BLaER1 (cell line): ENCODE data around the gene GSN.
A peak's percentile ranks its signal among the peaks of the same experiment; 100 is the strongest.

Experiments
- H3K27ac ChIP-seq: shearing (Covaris generic); formaldehyde crosslinking; 2 replicates; pipeline ENCODE4 v1.8.1; 2022
- H3K27me3 ChIP-seq: shearing (Covaris generic); formaldehyde crosslinking; 2 replicates; pipeline ENCODE4 v1.8.1; 2022
- H3K36me3 ChIP-seq: shearing (Covaris generic); formaldehyde crosslinking; 2 replicates; pipeline ENCODE4 v1.8.1; 2022
- H3K4me1 ChIP-seq: shearing (Covaris generic); formaldehyde crosslinking; 2 replicates; pipeline ENCODE4 v1.8.1; 2022
- H3K4me2 ChIP-seq: shearing (Covaris generic); formaldehyde crosslinking; 2 replicates; pipeline ENCODE4 v1.8.1; 2022
- H3K4me3 ChIP-seq: shearing (Covaris generic); formaldehyde crosslinking; 2 replicates; pipeline ENCODE4 v1.8.1; 2022
- H3K9ac ChIP-seq: shearing (Covaris generic); formaldehyde crosslinking; 2 replicates; pipeline ENCODE4 v1.8.1; 2022
- H3K9me3 ChIP-seq: shearing (Covaris generic); formaldehyde crosslinking; 2 replicates; pipeline ENCODE4 v1.8.1; 2022
- H4K20me1 ChIP-seq: shearing (Covaris generic); formaldehyde crosslinking; 2 replicates; pipeline ENCODE4 v1.8.1; 2022
- Cebpa-rat ChIP-seq: shearing (Covaris generic); IDR thresholded peaks from 2 replicates; pipeline ENCODE4 v1.8.1; 2022

Gene GSN

DNA sequence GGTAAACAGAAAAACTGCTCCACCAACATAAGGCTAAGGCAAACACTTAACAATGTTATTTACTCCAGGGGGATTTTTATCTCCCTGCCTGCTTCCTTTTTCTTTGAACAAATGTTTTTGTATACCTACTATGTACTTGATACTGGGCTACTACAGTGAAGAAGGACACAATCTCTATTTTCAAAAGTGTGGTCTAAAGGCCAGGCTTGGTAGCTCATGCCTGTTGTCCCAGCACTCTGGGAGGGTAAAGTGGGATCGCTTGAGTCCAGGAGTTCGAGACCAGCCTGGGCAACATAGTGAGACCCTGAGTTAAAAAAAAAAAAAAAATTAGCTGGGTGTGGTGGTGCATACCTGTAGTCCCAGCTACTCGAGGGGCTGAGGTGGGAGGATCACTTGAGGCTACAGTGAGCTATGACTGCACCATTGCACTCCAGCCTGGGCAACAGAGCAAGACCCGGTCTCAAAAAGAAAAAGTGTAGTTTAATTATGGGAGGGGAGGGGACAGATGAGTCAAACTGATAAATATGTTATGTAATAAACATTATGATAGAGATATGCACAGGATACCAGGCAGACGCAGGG, 98.7 kb downstream of the GSN start:
- Histone ChIP-seq H3K27me3 (peaks cover 36% of the 10 kb centered on the region), H3K36me3 (no peaks in the 10 kb centered on the region), H3K4me3 (no peak overlapping the region), H3K4me2 (no peak overlapping the region), H4K20me1 (no peaks in the 10 kb centered on the region), H3K27ac (no peak overlapping the region), H3K4me1 (peaks cover 12% of the 10 kb centered on the region), H3K9ac (no peak overlapping the region), H3K9me3 (peaks cover 16% of the 10 kb centered on the region)
- no peak for TF ChIP-seq Cebpa-rat

DNA sequence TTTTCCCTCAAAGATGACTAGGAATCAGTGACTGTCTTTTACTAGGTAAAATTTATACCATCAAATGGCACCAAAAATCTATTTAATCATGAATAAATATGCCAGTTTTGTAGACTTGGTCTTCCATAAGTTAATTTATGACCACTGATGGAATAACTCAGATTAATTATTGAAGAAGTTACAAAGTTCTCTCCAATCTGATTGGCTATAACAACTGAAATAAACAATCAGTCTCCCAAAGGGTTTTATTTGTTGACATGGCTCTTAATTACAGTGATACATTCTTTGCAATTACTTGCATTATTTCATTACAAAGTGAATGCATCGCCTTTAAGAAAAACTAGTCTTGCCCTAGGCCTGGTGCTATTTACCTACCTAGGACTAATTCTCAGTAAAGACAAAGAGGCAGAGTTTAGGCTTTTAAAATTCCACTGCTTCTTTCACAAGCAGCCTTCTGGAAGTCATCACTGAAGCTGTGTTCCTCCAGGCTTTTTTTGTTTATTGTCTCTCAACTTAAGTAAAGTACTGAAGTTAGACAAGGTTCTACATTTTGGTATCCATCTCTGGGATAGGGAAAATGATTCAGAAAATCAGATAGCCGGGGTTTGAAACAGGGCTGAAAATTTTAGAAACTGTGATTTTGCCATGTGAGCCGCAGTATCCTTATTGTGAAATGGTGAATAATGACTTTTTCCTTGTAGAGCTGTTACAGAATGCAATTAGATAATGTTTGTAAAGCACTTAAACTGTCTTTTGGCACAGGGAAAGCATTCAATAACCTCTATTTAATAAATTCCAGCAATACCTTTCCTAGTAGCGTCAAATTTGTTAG, 99.6 kb downstream of the GSN start:
- Histone ChIP-seq H3K27me3 (peaks cover 36% of the 10 kb centered on the region), H4K20me1 (no peaks in the 10 kb centered on the region), H3K9me3 (peaks cover 16% of the 10 kb centered on the region), H3K27ac (no peak overlapping the region), H3K36me3 (no peaks in the 10 kb centered on the region), H3K4me3 (no peak overlapping the region), H3K9ac (no peak overlapping the region), H3K4me1 (peaks cover 18% of the 10 kb centered on the region), H3K4me2 (no peak overlapping the region)
- no peak for TF ChIP-seq Cebpa-rat

- H3K27me3 ChIP-seq: peaks cover 36% of the 10 kb centered on the region
- no peak overlapping the region for H3K9ac ChIP-seq
- H4K20me1 ChIP-seq: no peaks in the 10 kb centered on the region
- no peak overlapping the region for H3K4me3 ChIP-seq
- no peak for TF ChIP-seq Cebpa-rat
- H3K9me3 ChIP-seq: peaks cover 16% of the 10 kb centered on the region
- H3K36me3 ChIP-seq: no peaks in the 10 kb centered on the region
- no peak overlapping the region for H3K4me2 ChIP-seq
- peaks cover 24% of the 10 kb centered on the region for H3K4me1 ChIP-seq
- H3K27ac ChIP-seq: no peak overlapping the region
Observed at GRCh38 chr9:121368138-121368522, 100.2 kb downstream of the GSN start.

DNA sequence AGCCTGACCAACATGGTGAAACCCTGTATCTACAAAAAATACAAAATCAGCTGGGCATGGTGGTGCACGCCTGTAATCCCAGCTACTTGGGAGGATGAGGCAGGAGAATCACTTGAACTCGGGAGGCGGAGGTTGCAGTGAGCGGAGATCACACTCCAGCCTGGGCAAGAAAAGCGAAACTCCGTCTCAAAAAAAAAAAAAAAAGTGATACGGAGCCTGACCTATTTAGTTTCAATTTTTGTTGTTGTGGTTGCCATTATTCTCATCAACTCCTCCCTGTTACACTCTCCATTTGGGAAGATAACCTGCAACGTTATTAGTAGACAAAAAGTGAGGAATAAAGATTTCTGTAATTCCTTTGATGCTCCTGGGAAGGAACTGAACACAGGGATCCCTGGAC, 100.8 kb downstream of the GSN start:
- H3K9ac ChIP-seq: no peak overlapping the region
- H3K9me3 ChIP-seq: peaks cover 16% of the 10 kb centered on the region
- H3K36me3 ChIP-seq: no peaks in the 10 kb centered on the region
- TF ChIP-seq Cebpa-rat: no peak
- peak overlapping the region; percentile 88 for H3K4me2 ChIP-seq
- peaks cover 26% of the 10 kb centered on the region for H3K4me1 ChIP-seq
- H3K27ac ChIP-seq: no peak overlapping the region
- peaks cover 36% of the 10 kb centered on the region for H3K27me3 ChIP-seq
- H3K4me3 ChIP-seq: no peak overlapping the region
- H4K20me1 ChIP-seq: no peaks in the 10 kb centered on the region

GRCh38 chr9:121369595-121370265, 101.8 kb downstream of the GSN start, which contains the start of gene STOM:
TSS of gene STOM (minus strand) at chr9:121370250. CDS start at chr9:121370187, 63 bp downstream.
- Histone ChIP-seq H3K4me1 (peaks cover 26% of the 10 kb centered on the region), H3K4me3 (peak within 1 kb of the TSS; percentile 68), H3K4me2 (peak within 1 kb of the TSS; percentile 88), H3K9ac (peak within 1 kb of the TSS; percentile 34; the same call in 1 of the 2 replicates), H3K9me3 (peaks cover 16% of the 10 kb centered on the region), H3K36me3 (no peaks in the 10 kb centered on the region), H3K27ac (no peak within 1 kb of the TSS), H3K27me3 (peaks cover 36% of the 10 kb centered on the region), H4K20me1 (no peaks in the 10 kb centered on the region)
- TF ChIP-seq Cebpa-rat: no peak

GRCh38 chr9:121371495-121372061, 103.6 kb downstream of the GSN start:
- Histone ChIP-seq H3K4me3 (no peak overlapping the region), H3K36me3 (no peaks in the 10 kb centered on the region), H3K9ac (no peak overlapping the region), H3K27me3 (peaks cover 36% of the 10 kb centered on the region), H3K4me1 (peaks cover 26% of the 10 kb centered on the region), H3K27ac (no peak overlapping the region), H3K9me3 (peaks cover 16% of the 10 kb centered on the region), H3K4me2 (no peak overlapping the region), H4K20me1 (no peaks in the 10 kb centered on the region)
- TF ChIP-seq Cebpa-rat: no peak

DNA sequence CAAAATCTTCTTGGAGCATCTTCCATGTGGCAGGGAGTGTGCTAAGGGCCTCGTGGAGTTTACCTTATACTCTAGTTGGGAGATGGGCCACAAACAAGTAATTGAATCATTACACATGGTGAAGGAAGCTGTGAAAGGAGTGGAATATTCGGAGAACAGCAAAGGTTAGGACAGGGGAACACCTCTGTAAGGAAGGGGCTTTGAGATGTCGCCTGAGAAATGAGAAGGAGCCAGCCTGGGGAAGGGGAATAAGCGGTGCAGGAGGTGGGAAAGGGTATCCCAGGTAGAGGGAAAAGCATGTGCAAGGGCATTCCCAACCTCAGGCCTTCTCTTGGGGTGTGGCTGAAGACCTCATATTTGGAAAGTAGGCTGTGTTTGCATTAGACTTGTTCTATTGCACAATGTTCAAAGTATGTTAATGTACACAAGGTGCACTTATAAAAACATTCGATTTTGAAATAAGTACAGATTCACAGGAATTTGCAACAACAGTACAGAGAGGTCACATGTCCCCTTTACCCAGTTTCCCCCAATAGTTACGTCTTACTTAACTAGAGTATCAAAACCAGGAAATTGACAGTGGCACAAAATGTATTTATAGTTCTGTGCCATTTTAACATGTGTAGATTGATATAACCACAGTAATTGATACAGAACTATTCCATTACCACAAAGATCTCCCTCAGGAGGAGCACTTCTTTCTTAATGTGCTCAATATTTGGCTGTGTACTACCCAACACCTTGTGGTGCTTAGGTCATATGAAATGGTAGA, 104.5 kb downstream of the GSN start:
- H4K20me1 ChIP-seq: no peaks in the 10 kb centered on the region
- peaks cover 26% of the 10 kb centered on the region for H3K4me1 ChIP-seq
- no peak overlapping the region for H3K27ac ChIP-seq
- H3K36me3 ChIP-seq: no peaks in the 10 kb centered on the region
- no peak overlapping the region for H3K4me3 ChIP-seq
- peaks cover 36% of the 10 kb centered on the region for H3K27me3 ChIP-seq
- H3K9ac ChIP-seq: no peak overlapping the region
- H3K9me3 ChIP-seq: peaks cover 16% of the 10 kb centered on the region
- peak overlapping the region; percentile 58 for H3K4me2 ChIP-seq
- TF ChIP-seq Cebpa-rat: no peak

DNA sequence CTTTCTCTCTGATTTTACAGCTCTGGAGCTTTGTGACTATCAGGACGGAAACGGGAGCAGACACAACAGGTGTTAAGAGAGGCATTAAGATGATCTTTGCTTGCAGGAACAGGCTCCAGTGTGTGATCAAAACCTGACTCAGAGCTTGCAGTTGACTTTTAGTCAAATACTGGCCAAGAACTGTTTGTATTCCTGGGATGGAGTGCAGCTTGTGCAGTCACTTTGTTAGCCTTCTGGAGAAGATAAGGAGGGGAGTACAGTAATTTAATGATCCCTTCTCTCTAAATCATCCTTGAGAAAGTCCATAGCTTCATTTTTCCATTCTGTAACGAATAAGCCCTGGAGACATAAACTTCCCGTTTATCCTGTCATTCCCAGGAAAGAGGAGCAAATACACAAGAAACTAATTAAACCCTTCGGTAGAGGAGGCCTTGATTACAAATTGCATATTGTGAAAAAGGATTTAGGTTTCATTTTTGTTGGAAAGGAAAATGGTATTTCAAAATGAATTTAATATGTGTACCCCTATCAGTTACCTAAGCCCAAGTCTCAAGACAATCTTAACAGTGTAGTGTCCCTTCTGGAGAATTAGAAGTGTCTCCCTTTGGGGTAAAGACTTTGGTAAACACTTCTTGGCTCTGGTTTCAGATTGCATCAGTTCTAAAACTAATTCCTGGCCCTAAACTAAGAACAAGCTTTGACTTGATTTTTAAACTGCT, 105.2 kb downstream of the GSN start:
- Histone ChIP-seq H3K27me3 (peaks cover 29% of the 10 kb centered on the region), H3K9ac (no peak overlapping the region), H3K4me3 (no peak overlapping the region), H4K20me1 (no peaks in the 10 kb centered on the region), H3K4me2 (peak overlapping the region; percentile 58), H3K36me3 (no peaks in the 10 kb centered on the region), H3K4me1 (peaks cover 26% of the 10 kb centered on the region), H3K9me3 (peaks cover 16% of the 10 kb centered on the region), H3K27ac (no peak overlapping the region)
- TF ChIP-seq Cebpa-rat: no peak
